Measurements from ENCODE around the gene SH3PXD2B. TPM values are rescaled to one million over a fixed set of nuclear protein-coding genes. Genes with fewer than 3 reads are reported as not detected.
"Not testable (repeated sequence)": the region's sequence is repeated elsewhere in the genome, so short reads cannot be mapped to it uniquely, and the experiment has no call there.

Gene SH3PXD2B
- total RNA-seq, 1 experiment from 2014 or later = 90.2 TPM

GRCh38 chr5:172414531-172415361 lies 39.6 kb downstream of the SH3PXD2B start:
- DNase-seq (ENCODE audit: low read depth, low spot score) = no peak
- in situ Hi-C loops (cut with HindIII; ENCODE audit: low pct_unique_long_range_greater_than_20kb, low sequenced_read_pairs) = no loop called here

GRCh38 chr5:172413601-172414171 lies 40.6 kb downstream of the SH3PXD2B start:
- DNase-seq (ENCODE audit: low read depth, low spot score) = no peak
- in situ Hi-C loops (cut with HindIII; ENCODE audit: low pct_unique_long_range_greater_than_20kb, low sequenced_read_pairs) = no loop called here

- peak; percentile 71 for DNase-seq (ENCODE audit: low read depth, low spot score)
- in situ Hi-C loops (cut with HindIII; ENCODE audit: low pct_unique_long_range_greater_than_20kb, low sequenced_read_pairs) = no loop called here
Observed at GRCh38 chr5:172412724-172413286, 41.5 kb downstream of the SH3PXD2B start.

DNA sequence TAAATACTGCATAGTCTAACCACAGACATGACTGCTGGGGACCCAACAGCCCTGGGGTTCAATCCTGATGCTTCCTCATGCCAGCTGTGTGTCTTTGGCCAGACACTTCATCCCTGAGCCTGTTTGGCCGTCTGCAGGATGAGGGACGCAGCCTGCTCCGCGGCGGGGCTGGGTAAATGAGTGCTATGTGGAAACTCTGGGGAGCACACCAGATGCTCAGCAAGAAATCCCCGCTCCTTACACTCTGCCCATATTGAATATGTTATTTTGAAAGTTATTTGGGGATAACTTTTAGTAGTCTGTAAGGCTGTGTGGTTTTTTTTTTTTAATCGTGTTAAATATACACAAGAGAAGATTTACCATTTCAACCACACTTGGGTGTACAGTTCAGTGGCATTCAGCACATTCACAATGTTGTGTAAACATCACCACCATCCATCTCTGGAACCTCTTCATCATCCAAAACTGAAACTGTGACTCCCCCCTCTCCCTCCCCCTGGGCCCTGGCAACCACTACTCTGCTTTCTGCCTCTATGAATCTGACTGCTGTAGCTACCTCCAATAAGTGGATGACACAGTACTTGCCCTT lies 42.7 kb downstream of the SH3PXD2B start:
- in situ Hi-C loops (cut with HindIII; ENCODE audit: low pct_unique_long_range_greater_than_20kb, low sequenced_read_pairs) = no loop called here
- no peak for DNase-seq (ENCODE audit: low read depth, low spot score)

- in situ Hi-C loops (cut with HindIII; ENCODE audit: low pct_unique_long_range_greater_than_20kb, low sequenced_read_pairs) = no loop called here
- no peak for DNase-seq (ENCODE audit: low read depth, low spot score)
Observed at GRCh38 chr5:172410662-172411483, 43.5 kb downstream of the SH3PXD2B start.

GRCh38 chr5:172410160-172410559 lies 44.2 kb downstream of the SH3PXD2B start:
- no peak for DNase-seq (ENCODE audit: low read depth, low spot score)
- in situ Hi-C loops (cut with HindIII; ENCODE audit: low pct_unique_long_range_greater_than_20kb, low sequenced_read_pairs) = no loop called here

DNA sequence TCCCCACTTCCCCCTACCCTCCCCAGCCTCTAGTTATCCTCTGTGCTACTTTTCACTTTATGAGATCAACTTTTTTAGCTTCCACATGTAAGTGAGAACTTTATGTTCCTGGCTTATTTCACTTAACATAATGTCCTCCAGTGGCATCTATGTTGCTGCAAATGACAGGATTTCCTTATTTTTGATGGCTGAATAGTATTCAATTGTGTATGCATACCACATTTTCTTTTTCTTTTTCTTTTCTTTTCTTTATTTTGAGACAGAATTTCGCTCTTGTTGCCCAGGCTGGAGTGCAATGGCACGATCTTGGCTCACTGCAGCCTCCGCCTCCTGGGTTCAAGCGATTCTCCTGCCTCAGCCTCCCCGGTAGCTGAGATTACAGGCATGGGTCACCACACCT lies 44.8 kb downstream of the SH3PXD2B start:
- DNase-seq (ENCODE audit: low read depth, low spot score); in situ Hi-C loops (cut with HindIII; ENCODE audit: low pct_unique_long_range_greater_than_20kb, low sequenced_read_pairs): not testable (repeated sequence)

GRCh38 chr5:172407822-172408221 lies 46.5 kb downstream of the SH3PXD2B start:
- in situ Hi-C loops (cut with HindIII; ENCODE audit: low pct_unique_long_range_greater_than_20kb, low sequenced_read_pairs) = no loop called here
- DNase-seq (ENCODE audit: low read depth, low spot score) = no peak

DNA sequence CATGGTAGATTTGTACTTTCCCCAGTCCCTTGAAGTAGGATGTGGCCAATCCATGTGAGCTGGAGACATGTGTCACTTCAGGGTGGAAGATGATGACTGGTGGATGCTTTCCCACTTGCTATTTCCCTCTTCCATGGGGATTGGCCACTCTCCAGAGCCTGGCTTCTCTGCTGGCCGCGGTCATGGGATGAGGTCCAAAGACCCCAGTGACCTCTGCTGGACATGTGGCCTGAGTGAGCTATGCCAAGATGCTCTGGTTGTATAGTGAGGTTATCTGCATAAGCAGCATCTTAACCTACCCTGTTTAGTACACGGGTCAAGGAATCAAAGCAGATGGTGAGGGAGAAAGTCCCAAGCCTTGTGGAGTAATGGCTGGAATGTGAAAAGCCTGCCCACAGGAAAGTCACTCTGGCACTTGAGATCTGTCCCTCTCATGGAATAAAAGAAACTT lies 47.1 kb downstream of the SH3PXD2B start:
- in situ Hi-C loops (cut with HindIII; ENCODE audit: low pct_unique_long_range_greater_than_20kb, low sequenced_read_pairs) = no loop called here
- DNase-seq (ENCODE audit: low read depth, low spot score) = no peak

DNA sequence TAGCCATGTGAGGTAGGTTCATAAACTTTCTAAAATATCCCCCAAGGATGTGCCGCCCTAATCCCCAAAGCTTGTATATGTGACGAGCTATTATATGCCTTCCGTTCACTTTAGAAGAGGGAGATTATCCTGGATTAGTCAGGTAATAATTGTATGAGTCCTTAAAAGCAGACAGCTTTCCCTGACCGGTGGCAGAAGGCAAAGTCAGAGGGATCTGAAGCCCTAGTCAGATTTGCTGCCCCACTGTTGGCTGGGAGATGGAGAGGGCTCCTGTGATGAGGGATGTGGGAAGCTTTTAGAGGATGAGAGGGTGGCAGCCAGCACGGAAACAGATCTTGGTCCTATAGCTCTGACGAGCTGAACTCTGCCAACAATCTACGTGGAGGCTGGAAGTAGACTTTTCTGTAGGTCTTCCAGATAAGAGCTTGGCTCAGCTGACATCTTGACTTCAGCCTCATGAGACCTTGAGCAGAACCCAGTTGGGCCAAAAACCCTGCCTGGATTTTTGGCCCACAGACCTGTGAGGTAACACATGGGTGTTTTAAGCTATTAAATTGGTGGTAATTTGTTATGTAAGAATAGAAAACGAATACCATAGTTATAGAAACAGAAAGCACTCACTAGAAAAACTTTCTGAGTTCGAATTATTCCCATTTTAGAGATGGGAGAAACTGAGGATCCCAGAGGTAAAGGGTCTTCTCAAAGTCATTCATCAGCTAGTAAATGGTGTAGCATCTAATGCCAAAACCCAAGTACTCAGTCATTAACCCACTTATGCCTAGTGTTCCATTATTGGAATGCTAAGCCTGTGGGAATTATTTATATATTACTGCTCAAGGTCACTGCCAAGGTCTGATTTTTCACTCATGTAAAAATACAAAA lies 48.9 kb downstream of the SH3PXD2B start:
- in situ Hi-C loops (cut with HindIII; ENCODE audit: low pct_unique_long_range_greater_than_20kb, low sequenced_read_pairs) = no loop called here
- DNase-seq (ENCODE audit: low read depth, low spot score) = no peak

DNA sequence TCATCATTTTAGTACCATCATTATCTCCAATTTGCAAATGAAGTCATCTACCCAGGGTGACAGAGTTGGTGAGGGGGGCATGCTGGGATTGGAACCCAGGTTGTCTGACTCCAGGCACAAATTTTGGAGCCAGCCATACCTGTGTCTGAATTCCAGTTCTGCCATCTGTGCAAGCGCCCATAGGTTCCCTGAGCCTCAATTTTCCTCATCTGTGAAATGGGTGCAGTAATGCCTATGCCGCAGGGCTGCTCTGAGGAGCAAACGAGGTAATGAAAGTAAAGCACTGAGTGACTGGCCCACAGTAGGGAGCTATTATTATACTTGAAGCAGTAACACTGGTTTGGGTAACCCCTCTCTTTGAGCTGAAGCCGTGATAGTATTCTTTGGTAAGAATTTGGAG lies 49.6 kb downstream of the SH3PXD2B start:
- no peak for DNase-seq (ENCODE audit: low read depth, low spot score)
- in situ Hi-C loops (cut with HindIII; ENCODE audit: low pct_unique_long_range_greater_than_20kb, low sequenced_read_pairs) = no loop called here

- DNase-seq (ENCODE audit: low read depth, low spot score) = no peak
- in situ Hi-C loops (cut with HindIII; ENCODE audit: low pct_unique_long_range_greater_than_20kb, low sequenced_read_pairs) = no loop called here
Observed at GRCh38 chr5:172403817-172404216, 50.5 kb downstream of the SH3PXD2B start.

DNA sequence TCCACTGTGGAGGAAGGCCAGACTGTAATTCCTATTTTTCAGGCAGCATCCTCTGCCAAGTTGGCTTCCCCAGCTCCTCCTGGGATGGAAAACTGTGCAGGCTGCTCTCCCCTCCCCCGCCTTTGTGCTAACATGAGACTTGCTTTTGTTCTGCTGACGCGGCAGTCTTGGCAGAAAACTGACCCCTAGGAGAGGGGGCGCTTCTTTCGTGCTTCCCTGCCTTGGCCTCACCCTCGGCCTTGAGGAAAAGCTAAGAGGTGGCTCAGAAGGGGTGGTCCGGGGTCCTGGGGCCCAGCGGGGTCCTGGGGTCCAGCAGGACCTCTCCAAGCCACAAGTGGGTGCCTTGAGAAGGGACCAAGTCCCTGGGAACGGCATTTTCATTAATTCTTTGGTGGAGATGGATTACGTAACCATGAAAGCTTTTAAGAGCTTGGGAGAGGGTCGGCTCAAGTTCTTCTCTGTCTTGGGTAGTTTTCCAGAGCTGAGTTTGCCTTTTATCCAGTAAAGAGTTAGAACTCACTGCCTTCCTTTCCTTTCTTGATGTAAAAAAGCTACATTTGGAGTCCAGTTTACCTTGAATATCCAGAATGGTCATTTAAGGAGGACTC lies 51.0 kb downstream of the SH3PXD2B start:
- in situ Hi-C loops (cut with HindIII; ENCODE audit: low pct_unique_long_range_greater_than_20kb, low sequenced_read_pairs) = no loop called here
- DNase-seq (ENCODE audit: low read depth, low spot score) = no peak

DNA sequence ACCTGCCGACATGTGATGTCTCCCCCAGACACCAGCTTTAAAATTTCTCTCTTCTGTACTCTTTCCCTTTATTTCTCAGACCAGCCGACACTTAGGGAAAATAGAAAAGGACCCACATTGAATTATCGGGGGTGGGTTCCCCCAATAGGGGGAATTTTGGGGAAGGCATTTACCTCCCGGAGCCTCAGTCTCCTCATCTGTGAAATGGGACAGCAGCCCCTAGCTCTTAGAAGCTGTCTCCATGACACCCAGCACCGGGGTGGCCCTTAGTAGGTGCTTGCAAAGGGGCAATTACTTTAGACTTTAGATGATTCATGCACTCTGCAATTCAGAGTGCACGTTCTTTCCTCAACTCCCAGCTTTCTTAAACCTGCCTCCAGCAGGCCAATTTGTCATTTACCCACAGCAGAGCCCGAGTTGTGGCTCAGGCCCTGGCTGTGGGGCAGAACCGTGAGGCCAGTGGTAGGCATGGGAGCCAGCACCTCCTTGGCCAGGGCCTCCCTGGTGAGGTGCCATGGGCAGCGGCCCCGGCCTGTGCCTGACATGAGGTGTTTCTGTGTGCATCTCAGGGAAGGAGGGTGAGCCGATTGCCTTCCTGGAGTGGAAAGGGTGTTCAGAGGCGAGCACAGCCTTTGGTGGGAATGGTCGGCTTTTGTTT lies 51.7 kb downstream of the SH3PXD2B start:
- in situ Hi-C loops (cut with HindIII; ENCODE audit: low pct_unique_long_range_greater_than_20kb, low sequenced_read_pairs) = no loop called here

DNA sequence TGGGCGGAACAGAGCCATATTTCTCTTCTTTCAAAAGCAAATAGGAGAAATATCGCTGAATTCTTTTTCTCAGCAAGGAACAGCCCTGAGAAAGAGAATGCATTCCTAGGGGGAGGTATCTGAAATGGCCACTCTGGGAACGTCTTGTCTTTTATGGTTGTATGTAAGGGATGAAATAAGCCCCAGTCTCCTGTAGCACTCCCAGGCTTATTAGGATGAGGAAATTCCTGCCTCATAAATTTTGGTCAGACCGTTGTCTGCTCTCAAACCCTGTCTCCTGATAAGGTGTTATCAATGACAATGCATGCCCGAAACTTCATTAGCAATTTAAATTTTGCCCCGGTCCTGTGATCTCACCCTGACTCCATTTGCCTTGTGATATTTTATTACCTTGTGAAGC lies 52.3 kb downstream of the SH3PXD2B start:
- DNase-seq (ENCODE audit: low read depth, low spot score); in situ Hi-C loops (cut with HindIII; ENCODE audit: low pct_unique_long_range_greater_than_20kb, low sequenced_read_pairs): not testable (repeated sequence)

More for the DNA sequence above, 51.7 kb downstream of the SH3PXD2B start:
- DNase-seq (ENCODE audit: low read depth, low spot score) = no peak

- DNase-seq (ENCODE audit: low read depth, low spot score) = no peak
- in situ Hi-C loops (cut with HindIII; ENCODE audit: low pct_unique_long_range_greater_than_20kb, low sequenced_read_pairs) = no loop called here
Observed at GRCh38 chr5:172399826-172400225, 54.5 kb downstream of the SH3PXD2B start.

All from SK-MEL-5 (cell line).